8988T (cell line): ENCODE results near the gene TMEM134.
A peak's percentile ranks its signal among the peaks of the same experiment; 100 is the strongest.
"Not testable (repeated sequence)": the region's sequence is repeated elsewhere in the genome, so short reads cannot be mapped to it uniquely, and the experiment has no call there.

ENCODE experiments used
- DNase-seq: peaks from one replicate; pipeline ENCODE4 v3.0.0; 2011

Gene TMEM134

DNA sequence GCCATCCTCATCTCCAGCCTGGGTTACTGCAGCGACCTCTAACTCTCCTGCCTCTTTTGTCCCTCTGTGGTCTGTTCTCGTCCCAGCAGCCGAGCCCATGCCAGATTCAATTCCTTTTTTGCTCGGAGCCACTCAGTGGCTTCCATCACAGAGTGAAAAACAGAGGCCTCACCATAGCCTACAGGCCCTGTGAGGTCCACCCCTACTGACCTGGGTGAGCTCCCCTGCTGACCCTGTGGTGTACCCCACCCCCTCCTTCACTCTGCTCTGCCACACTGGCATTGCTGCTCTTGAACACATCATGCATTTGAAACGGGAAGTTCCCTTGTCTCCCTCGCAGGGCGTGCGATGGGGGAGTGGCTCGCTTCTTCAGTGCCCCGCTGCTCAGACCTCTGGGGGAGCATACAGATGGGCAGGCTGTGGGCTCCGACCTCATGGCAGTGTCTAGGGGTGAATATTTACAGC lies 15.8 kb upstream of the TMEM134 start:
- DNase-seq = no peak

GRCh38 chr11:67483831-67484665 lies 15.0 kb upstream of the TMEM134 start:
- DNase-seq = no peak

DNA sequence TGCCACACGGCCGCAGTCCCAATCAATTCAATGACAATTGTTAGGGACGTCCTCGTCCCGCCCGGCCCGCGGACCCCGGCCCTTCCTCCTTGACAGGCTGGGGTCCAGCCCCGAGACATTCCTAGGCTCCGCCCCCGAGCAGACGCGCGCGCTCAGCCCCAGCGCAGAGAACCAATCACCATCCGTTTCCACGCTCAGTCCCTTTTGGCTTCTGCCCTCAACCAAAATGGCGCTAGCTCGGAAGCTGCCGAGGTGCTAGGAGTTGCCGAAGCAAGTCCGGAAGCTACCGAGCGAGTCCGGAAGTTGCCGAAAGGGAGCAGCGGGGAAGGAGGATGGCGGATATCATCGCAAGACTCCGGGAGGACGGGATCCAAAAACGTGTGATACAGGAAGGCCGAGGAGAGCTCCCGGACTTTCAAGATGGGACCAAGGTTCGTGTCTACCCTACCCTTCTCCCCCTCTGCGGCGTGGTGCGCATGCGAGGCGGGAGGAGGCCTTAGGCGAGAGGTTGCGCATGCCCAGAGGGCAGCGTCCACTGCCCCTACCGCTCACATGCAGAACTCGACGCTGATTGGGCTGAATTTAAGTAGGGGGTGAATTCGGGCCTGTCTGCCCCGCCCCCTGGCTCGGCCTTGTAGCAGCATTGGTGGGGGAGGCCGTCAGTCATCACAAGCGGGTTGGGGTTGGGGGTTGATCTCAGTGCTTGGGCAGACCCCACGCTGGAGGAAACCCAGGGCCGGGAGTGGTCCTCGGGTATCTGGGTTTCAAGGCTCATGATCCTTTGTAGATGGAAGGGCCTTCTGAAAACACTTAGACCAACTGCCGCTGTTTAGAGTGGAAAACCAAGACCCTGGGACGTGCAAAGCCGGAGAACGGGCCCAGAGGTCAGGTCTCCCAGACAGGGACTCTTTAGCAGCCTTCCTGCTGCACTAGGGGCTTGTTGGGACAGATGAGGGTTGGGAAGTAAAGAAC lies 14.1 kb upstream of the TMEM134 start, which contains the start of gene AIP:
Gene AIP, plus strand, starts transcription at position 200 of the 972 bp plus-strand sequence. Its CDS starts 133 bp downstream, at position 333.
- peak; percentile 100 for DNase-seq

- no peak for DNase-seq
Observed at GRCh38 chr11:67482275-67482826, 13.3 kb upstream of the TMEM134 start.

- DNase-seq = not testable (repeated sequence)
Observed at GRCh38 chr11:67477344-67478050, 8.4 kb upstream of the TMEM134 start.

DNA sequence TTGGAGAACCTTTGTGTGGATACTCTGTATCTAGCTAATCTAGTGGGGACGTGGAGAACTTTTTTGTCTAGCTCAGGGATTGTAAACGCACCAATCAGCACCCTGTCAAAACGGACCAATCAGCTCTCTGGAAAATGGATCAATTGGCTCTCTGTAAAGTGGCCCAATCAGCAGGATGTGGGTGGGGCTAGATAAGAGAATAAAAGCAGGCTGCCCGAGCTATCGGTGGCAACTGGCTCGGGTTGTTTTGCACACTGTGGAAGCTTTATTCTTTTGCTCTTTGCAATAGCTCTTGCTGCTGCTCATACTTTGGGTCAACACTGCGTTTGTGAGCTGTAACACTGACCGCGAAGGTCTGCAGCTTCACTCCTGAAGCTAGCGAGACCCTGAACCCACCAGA lies 7.6 kb upstream of the TMEM134 start:
- not testable (repeated sequence) for DNase-seq

- DNase-seq = no peak
Observed at GRCh38 chr11:67472882-67473281, 3.8 kb upstream of the TMEM134 start.

DNA sequence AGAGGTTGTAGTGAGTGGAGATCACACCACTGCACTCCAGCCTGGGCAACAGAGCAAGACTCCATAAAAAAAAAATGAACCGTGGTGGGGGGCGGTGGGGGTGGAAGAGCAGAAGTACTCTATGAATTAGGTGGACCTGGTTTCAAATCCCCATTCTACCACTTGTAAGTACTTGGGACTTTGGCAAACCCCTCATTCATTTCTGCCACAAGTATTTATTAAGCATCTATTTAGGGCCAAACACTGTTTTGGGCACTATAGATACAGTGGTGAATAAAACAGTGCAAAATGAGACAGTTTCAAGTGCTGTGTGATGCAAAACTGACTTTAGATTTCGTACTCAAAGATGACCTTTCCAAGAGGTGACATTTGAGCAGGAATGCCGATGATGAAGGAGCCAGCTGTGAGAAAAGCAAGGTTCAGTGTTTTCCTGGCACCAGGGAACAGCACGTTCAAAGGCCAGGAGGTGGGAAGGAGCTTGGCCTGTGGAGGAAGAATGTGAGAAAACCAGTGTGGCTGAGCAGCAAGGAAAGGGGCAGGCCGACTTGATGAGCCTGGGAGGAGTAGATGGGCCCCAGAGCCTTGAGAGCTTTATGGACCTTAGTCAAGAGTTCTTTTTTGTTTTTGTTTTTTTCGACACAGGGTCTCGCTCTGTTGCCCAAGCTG lies 1.4 kb upstream of the TMEM134 start:
- no peak for DNase-seq

DNA sequence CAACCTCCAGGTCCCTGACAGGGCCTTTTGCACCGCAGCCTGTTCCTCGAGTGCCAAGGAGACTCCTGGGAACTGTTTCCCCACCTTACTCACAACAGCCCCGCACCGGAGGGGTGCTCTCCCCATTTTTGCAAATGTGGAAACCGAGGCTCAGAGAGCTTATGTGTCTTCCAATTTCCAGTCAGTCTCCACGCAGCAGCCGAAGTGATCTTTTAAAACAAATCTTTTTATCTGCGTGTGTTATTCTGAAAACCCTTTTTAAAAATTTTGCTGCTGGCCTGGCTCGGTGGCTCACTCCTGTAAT lies 409 bp upstream of the TMEM134 start:
- no peak for DNase-seq

DNA sequence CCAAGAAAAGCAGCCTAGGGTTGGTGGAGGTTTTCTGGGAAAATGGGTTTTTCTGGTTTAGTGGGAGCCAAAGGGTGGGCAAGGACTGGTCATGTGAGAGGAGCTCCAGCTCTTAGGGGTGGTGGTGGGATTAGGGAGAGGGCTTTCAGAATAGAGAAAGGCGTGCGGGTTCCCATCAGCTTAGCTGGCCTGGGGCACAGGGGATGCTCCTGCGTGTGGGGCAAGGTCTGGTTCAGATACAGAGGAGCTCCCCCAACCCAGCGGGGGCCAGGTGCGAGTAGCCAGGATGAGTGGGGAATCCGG lies 644 bp downstream of the TMEM134 start:
- DNase-seq = no peak

DNA sequence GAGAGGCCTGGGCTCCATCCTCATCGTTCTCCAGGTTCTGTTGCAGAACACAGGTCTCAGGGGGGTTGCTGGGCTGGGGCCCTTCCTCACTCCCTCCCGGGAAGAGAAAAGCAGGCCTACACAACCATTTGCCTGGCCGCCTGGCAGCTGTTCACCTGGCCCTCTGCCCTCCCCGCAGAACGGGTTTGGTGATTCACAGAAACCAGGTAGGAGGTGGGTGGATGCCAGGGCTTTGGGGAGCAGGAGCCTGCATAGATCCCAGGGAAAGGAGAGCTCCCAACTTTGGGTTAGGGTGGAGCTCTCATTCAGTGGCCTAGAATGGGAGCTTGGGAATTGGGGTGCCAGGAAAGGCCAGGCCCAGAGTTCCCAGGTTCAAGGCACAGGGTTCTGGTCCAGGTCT lies 995 bp downstream of the TMEM134 start:
- DNase-seq = no peak

DNA sequence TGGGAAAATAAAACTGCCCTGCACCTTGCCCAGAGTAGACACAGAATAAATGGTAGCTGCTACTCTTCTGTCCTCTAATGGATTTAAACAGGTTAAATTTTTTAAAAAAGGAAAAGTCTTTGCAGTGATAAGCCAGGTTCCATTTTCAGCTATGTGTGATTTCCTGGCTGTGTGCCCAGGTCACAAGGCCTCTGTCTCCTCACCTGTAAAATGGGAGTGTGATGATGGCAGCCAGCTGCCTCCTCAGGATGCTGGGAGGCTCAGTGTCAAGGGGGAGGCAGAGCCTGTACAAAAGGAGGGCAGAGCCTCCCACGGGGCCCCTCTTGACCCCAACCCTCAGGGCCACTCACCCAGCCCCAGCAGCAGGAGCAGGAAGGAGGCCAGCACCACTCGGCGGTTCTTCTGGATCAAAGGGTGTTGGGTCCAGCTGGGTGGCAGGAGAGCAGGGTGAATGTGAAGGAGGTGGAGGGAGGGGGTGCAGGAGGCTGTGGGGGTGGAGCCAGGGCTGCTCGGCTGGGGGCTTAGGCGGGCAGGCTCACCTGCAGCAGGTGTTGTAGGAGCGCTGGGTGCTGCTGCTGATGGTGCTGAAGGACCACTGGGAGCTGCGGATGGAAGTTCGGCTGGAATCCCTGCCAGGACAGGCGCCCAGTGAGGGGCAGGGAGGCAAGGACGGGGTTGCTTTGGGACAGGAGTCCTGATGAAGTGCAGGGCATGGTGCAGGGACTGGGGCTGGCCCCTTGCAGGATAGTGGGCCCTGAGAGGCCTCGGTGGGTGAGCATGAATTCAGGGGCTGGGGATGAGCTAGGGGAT lies 1.9 kb downstream of the TMEM134 start:
- no peak for DNase-seq

DNA sequence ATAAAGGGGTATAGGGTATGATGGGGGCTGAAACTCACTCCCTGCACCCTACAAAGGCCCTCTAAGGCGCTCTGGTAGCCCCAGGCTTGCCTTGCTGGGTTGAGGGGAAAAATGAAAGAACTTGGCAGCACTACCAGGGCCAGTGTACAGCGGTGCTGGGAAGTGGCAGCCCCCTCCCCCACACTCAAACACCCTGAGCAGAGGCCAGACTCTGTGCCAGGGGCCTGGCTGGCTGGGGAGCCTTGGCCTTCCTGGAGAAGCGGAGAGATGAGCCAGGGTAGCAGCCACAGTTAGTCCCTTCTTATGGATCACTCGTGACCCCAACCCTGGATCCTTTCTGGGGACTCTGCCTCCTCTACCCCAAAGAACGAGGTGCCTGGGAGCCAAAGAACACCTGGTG lies 2.7 kb downstream of the TMEM134 start:
- no peak for DNase-seq

GRCh38 chr11:67465530-67465929 lies 3.5 kb downstream of the TMEM134 start:
- DNase-seq = not testable (repeated sequence)

- DNase-seq = no peak
Observed at GRCh38 chr11:67465189-67465510, 3.9 kb downstream of the TMEM134 start.

DNA sequence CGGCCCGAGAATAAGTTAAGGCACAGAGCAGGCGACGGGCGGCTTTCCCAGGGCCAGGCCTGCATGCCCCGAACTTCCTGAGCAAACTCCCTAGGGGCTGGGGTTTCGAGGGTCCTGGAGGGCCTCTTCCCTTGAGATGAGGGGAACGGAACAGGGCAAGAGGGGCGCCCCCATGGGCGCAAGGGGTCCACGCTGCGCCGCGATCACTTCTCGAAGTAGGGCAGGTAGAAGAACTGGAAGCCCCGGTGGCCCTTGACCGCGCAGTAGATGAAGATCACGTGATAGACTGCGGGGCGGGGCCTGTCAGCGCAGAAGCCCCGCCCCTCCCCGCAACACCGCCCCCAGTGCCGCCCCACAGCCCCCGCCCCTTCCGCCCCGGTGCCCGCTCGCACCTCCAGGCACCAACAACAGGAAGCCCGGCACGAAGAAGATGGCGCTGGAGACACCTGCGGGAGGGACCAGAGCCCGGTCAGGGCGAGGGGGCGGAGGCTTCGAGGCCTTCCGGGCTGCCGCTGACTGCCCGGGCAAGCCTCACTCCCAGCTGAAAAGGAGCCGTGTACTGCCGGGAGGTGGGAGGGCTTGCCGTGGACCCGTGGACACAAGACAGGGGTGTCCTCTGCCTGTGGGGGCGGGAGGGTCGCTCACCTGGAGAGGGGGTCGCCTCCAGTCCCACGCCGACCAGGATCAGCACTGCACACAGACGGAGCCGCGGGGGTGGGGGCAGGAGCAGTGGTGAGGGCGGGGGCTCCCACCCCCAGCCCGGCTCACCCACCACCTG lies 4.5 kb downstream of the TMEM134 start:
- peak; percentile 96 for DNase-seq

GRCh38 chr11:67463680-67464410 lies 5.2 kb downstream of the TMEM134 start:
- DNase-seq = no peak

DNA sequence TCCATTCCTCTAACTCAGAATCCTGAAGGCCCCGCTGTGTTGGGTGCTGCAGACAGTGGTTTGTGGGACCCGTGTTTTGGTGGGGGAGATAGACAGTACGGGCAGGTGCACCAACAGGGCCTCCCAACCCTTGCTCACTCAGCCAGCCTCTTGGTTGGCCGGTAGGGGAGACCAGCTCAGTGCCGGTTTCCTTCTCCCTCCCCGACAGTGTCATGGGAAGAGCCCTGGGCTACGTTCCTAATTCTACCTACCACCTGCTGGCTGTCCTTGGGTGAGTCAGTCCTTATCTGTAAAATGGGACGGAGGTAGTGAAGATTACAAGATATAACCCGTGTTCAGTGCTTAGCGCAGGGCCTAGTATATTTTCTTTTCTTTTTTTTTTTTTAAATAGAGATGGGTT lies 5.9 kb downstream of the TMEM134 start:
- no peak for DNase-seq

DNA sequence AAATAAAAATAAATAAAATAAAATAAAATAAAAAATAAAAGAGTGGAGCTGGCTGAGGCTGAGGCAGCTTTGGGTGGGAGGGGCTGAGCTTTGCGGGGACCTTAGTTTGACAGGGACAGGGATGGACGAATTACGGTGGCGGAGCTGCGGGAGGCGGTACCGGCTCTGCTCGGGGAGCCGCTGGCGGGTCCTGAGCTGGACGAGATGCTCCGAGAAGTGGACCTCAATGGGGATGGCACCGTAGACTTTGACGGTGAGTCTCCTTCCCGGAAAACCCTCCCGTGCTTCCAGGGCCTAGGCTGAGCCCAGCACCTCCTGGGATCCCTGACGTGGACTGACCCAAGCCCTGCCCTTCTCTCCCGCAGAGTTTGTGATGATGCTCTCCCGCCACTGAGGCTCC lies 10.8 kb downstream of the TMEM134 start:
- DNase-seq = no peak

DNA sequence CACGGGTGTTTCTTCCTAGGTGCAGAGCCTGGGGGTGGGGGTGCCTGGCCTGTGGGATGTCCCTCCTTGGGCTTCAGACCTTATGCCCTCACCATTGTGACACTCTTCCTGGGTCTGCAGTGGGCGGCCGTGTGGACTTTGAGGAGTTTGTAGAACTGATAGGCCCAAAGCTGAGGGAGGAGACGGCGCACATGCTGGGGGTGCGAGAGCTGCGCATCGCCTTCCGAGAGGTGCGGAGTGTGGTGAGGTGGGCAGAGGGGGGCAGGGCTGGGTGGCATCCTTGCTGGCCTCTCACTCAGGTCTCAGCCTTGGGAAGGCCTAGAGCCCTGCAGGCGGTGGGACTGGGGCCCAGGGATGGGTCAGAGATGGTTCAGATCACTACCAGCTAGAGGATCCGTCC lies 11.6 kb downstream of the TMEM134 start:
- no peak for DNase-seq
